GM18520 (cell line): ENCODE measurements around the gene KHDC3L.
A peak's percentile ranks its signal among the peaks of the same experiment; 100 is the strongest.
"Not testable (repeated sequence)": the region's sequence is repeated elsewhere in the genome, so short reads cannot be mapped to it uniquely, and the experiment has no call there.

Experiments used
- ATAC-seq: cut with Tn5 transposase; IDR thresholded peaks from one replicate; pipeline ENCODE4 v1.9.1; 2021; ENCODE audit not compliant: unreplicated experiment

KHDC3L gene

GRCh38 chr6:73369157-73369556 is 6.7 kb downstream of the KHDC3L start:
- no peak for ATAC-seq

GRCh38 chr6:73369563-73369962 is 7.1 kb downstream of the KHDC3L start, which contains the start of gene OOEP:
OOEP (minus strand) TSS chr6:73369897; CDS start chr6:73369792, 105 bp downstream.
- ATAC-seq, result no peak

GRCh38 chr6:73371984-73372383 is 9.5 kb downstream of the KHDC3L start:
- no peak for ATAC-seq

DNA sequence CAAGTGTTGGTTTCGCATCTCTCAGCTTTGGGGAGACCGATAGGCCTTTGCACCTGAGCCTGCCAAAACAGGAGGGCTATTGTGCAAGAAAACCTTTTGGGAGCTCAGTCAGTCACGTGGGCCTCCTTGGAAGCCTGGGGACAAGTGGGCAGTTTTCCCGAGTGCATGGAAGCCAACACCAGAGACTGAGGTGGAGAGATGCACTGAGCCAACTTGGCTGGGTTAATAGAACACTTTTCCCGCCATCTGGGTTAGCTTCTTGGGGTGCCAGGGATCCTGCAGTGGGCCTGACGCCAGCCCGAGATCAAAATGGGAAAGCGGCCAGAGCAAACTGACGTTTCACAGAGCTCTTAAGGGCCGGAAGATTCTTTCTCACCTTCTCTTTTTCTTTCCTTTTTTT is 10.1 kb downstream of the KHDC3L start:
- ATAC-seq, result no peak

DNA sequence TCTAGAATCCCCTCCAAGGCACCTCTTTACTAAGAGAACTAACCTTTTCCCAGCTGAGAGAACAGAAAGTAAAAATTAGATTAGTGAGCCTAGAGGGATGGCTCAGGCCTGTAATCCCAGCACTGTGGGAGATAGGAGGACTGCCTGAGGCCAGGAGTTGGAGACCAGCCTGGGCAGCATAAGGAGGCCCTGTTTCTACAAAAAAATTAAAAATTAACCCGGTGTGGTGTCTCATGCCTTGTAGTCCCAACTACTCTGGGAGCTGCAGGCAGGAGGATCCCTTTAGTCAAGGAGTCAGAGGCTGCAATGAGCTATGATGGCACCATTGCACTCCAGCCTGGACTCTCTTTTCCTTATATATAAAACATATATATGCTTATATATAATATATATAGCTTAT is 12.8 kb downstream of the KHDC3L start:
- no peak for ATAC-seq

DNA sequence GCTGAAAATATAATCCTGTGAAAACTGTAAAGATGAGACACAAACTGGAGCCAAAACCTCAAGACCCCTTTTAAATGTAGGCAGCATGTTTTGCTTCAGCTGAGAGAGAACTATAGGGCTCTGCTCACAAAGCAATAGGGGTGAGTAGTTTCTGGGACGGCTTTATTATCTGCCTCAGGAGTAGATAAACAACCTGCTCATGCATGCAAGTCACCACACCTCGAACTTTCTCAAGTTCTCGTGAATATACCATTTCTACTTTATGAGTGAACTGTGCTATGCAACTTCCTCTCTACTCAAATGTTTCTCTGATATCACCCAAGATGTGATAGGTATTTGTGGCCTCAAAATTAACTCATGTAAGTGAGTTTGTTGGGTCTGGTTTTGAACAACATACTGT is 14.8 kb downstream of the KHDC3L start:
- ATAC-seq, result no peak

GRCh38 chr6:73381531-73381930 is 19.1 kb downstream of the KHDC3L start:
- not testable (repeated sequence) for ATAC-seq

DNA sequence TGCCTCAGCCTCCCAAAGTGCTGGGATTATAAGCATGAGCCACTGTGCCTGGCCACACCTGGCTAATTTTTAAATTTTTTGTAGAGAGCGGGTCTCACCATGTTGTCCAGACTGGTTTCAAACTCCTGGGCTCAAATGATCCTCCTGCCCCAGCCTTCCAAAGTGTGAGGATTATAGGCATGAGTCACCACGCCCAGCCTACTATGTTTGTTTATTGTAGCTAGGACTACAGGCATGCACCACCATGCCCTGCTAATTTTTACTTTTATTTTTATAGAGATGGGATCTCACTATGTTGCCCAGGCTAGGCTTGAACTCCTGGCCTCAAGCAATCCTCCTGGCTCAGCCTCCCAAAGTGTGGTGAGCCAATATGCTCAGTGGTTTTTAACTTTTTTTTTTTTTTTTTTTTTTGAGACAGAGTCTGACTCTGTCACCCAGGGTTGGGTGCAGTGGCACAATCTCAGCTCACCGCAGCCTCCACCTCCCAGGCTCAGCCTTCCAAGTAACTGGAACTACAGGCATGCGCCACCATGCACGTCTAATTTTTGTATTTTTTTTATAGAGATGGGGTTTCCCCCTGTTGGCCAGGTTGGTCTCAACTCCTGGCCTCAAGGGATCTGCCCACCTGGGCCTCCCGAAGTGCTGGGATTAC is 20.1 kb downstream of the KHDC3L start:
- ATAC-seq, result no peak

DNA sequence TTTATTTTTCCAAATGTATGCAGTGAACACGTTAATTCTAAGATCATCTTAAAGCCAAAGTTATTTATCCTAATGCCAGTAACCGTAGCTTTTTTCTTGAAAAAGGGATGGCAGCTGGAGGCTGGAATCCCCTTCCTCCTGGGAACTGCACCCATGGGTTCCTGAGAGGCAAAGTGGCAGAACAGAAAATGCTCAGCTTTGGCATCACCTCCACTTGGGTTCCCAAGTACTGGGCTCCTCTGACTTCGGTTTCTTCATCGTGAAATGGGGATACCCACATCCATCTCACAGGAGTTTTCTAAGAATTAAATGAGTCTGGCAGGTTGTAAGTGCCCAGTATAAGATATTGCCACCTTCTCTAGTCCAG is 26.0 kb downstream of the KHDC3L start:
- ATAC-seq, result no peak

GRCh38 chr6:73388800-73389512 is 26.5 kb downstream of the KHDC3L start:
- peak; percentile 37 for ATAC-seq

DNA sequence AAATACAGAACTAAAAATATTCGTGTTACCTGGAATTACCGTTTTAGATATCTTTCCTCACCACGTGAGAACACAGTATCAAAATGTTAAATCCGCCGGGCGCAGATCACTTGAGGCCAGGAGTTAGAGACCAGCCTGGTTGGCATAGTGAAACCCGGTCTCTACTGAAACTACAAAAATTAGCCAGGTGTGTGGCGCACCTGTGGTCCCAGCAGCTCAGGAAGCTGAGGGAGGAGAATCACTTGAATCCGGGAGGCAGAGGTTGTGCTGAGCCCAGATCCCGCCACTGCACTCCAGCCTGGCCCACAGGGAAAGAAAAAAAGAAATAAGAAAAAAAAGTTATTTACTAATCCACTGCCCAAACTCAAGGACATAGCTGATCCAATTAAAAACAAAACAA is 27.4 kb downstream of the KHDC3L start:
- ATAC-seq, result no peak

- ATAC-seq, result no peak
These were observed 29.2 kb downstream of the KHDC3L start for GRCh38 chr6:73391675-73392074.

GRCh38 chr6:73392188-73392587 is 29.7 kb downstream of the KHDC3L start:
- not testable (repeated sequence) for ATAC-seq

DNA sequence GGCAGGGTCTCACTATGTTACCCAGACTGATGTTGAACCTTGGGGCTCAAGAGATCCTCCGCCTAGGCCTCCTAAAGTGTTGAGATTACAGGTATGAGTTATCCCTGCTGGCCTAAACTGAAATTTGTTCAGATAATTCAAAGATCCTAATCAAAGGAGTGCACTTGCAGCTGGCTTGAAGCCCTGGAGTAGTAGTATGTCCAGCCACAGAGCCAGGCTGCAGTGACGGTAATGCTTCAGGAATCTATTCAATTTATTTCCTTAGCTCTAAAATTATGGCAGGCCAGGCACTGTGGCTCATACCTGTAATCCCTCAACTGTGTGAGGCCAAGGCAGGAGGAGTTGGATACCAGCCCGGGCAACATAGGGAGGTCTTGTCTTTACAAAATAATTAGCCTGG is 30.8 kb downstream of the KHDC3L start:
- no peak for ATAC-seq

- ATAC-seq, result no peak
These were observed 32.3 kb downstream of the KHDC3L start, which contains the start of gene DDX43 for GRCh38 chr6:73394577-73395354. DDX43 (plus strand) TSS chr6:73394828; CDS start chr6:73394906, 78 bp downstream.

- no peak for ATAC-seq
These were observed 33.4 kb downstream of the KHDC3L start for GRCh38 chr6:73395875-73396274.

DNA sequence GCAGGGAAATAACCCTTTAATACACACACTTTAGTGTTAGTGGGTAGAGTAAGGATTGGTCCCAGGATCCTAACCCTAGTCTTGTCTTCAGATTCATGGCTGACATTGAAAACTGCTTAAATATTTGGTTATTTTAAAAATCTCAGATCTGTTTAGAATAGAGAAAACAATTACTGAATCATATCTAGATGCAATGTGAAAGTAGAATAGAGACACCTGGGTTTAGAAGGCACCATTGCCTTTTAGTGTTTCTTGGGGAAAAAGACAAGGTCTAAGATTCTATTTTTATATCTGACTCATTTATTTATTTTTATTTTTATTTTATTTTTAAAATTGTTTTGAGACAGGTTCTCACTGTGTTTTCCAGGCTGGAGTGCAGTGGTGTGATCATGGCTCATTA is 38.2 kb downstream of the KHDC3L start:
- ATAC-seq, result no peak

- no peak for ATAC-seq
These were observed 46.9 kb downstream of the KHDC3L start for GRCh38 chr6:73409395-73409794.

GRCh38 chr6:73413102-73413501 is 50.6 kb downstream of the KHDC3L start:
- no peak for ATAC-seq
